SK-N-SH (cell line): ENCODE results near the gene MED14. TPM values are rescaled to one million over a fixed set of nuclear protein-coding genes. Genes with fewer than 3 reads are reported as not detected.

ENCODE experiments used
- CTCF ChIA-PET: fragments of 300-600, 350-600 bp; formaldehyde crosslinking; extraction: SDS; loops from one replicate; lab custom pipeline; 2021; lab: Yijun Ruan, JAX
- POLR2A ChIA-PET: fragments of 350-600 bp; sonication (Branson Sonifier 250); formaldehyde crosslinking; extraction: SDS; loops from one replicate; lab custom pipeline; 2020; ENCODE audit warnings: antibody characterized with exemption, inconsistent platforms; lab: Yijun Ruan, JAX
- DNase-seq: peaks from one replicate; pipeline ENCODE4 v3.0.0; 2012
- H2AFZ ChIP-seq: fragments of 200-600 bp; sonication (generic); 2 replicates; pipeline ENCODE4 v1.8.1; 2016; ENCODE audit warnings: antibody characterized with exemption, mild to moderate bottlenecking, low read depth
- H3F3A ChIP-seq: fragments of 200-600 bp; sonication (generic); replicated peaks from 2 replicates; pipeline ENCODE3; 2016; ENCODE audit warnings: antibody characterized with exemption, mild to moderate bottlenecking; ENCODE audit not compliant: insufficient read depth
- H3K27ac ChIP-seq, 2 experiments: fragments of 200-500 bp in 1 of 2; fragments of 200-600 bp in 1 of 2; sonication (Bioruptor generic) in 1 of 2; sonication (generic), shearing (Covaris generic) in 1 of 2; 2 replicates each; pipeline versions ENCODE4 v1.5.1 to v1.6.1; 2014 to 2016; ENCODE audit warnings: low read depth in 2 of 2, inconsistent platforms in 1 of 2, low read length in 1 of 2, mild to moderate bottlenecking in 1 of 2, mixed read lengths in 1 of 2
- H3K27me3 ChIP-seq: fragments of 200-600 bp; sonication (generic), shearing (Covaris generic); 2 replicates; pipeline ENCODE4 v1.6.1; 2016; ENCODE audit warnings: mixed run types; ENCODE audit not compliant: insufficient read depth
- H3K36me3 ChIP-seq, 2 experiments: fragments of 200-500 bp in 1 of 2; fragments of 200-600 bp in 1 of 2; sonication (Bioruptor generic) in 1 of 2; sonication (generic) in 1 of 2; replicated peaks in 1 of 2; 2 replicates each; pipeline versions ENCODE3 to v1.5.1; 2014 to 2016; ENCODE audit warnings: low read length in 1 of 2, mild to moderate bottlenecking in 1 of 2; ENCODE audit not compliant: insufficient read depth in 2 of 2, control insufficient read depth in 1 of 2
- H3K4me1 ChIP-seq, 2 experiments: fragments of 200-500 bp in 1 of 2; fragments of 200-600 bp in 1 of 2; sonication (Bioruptor generic) in 1 of 2; sonication (generic), shearing (Covaris generic) in 1 of 2; 2 replicates each; pipeline versions ENCODE4 v1.5.1 to v1.6.1; 2014 to 2016; ENCODE audit warnings: low read depth in 1 of 2, low read length in 1 of 2, mixed run types in 1 of 2; ENCODE audit not compliant: insufficient read depth in 2 of 2, control insufficient read depth in 1 of 2
- H3K4me2 ChIP-seq: fragments of 200-600 bp; sonication (generic), shearing (Covaris generic); 2 replicates; pipeline ENCODE4 v1.6.1; 2017; ENCODE audit warnings: mixed run types
- H3K4me3 ChIP-seq, 2 experiments: fragments of 200-500 bp in 1 of 2; fragments of 200-600 bp in 1 of 2; sonication (Bioruptor generic) in 1 of 2; sonication (generic), shearing (Covaris generic) in 1 of 2; 2 replicates each; pipeline versions ENCODE4 v1.5.1 to v1.8.1; 2014 to 2016; ENCODE audit warnings: low read depth in 2 of 2, inconsistent platforms in 1 of 2, low read length in 1 of 2, mild to moderate bottlenecking in 1 of 2, mixed read lengths in 1 of 2, moderate library complexity in 1 of 2
- H3K79me2 ChIP-seq: fragments of 200-600 bp; sonication (generic); 2 replicates; pipeline ENCODE4 v1.8.1; 2017; ENCODE audit warnings: mild to moderate bottlenecking; ENCODE audit not compliant: insufficient read depth
- H3K9ac ChIP-seq: fragments of 200-600 bp; sonication (generic); 2 replicates; pipeline ENCODE4 v1.6.1; 2017; ENCODE audit warnings: mixed run types
- H3K9me2 ChIP-seq: fragments of 200-600 bp; sonication (generic); 2 replicates; pipeline ENCODE4 v1.6.1; 2017; ENCODE audit warnings: mixed run types
- H3K9me3 ChIP-seq: fragments of 200-600 bp; sonication (generic); 2 replicates; pipeline ENCODE4 v1.6.1; 2017; ENCODE audit warnings: mixed run types, mild to moderate bottlenecking, moderate library complexity
- H4K20me1 ChIP-seq: fragments of 200-600 bp; sonication (generic); 2 replicates; pipeline ENCODE4 v1.6.1; 2017; ENCODE audit warnings: mild to moderate bottlenecking, mixed run types; ENCODE audit not compliant: insufficient read depth
- CHD2 ChIP-seq: fragments of 150-350 bp; IDR thresholded peaks from 2 replicates; pipeline ENCODE4 v1.6.1; 2018; ENCODE audit warnings: low read length; ENCODE audit not compliant: partially characterized antibody
- EP300 ChIP-seq, 2 experiments: IDR thresholded peaks; 2 replicates each; pipeline versions ENCODE4 v1.4.0 to v1.6.1; 2012; ENCODE audit warnings: borderline replicate concordance in 1 of 2, low read depth in 1 of 2, low read length in 1 of 2
- FOXJ3 ChIP-seq: sonication (generic); formaldehyde crosslinking; IDR thresholded peaks from 2 replicates; pipeline ENCODE4 v1.5.1; 2020; ENCODE audit warnings: mild to moderate bottlenecking, missing genetic modification reagents
- FOXM1 ChIP-seq: IDR thresholded peaks from 2 replicates; pipeline ENCODE4 v1.4.0; 2012; ENCODE audit warnings: low read depth, mild to moderate bottlenecking
- GABPA ChIP-seq: IDR thresholded peaks from 2 replicates; pipeline ENCODE4 v1.4.0; 2012; ENCODE audit warnings: low read depth, mild to moderate bottlenecking
- GATA2 ChIP-seq: sonication (generic); formaldehyde crosslinking; IDR thresholded peaks from 2 replicates; pipeline ENCODE4 v1.5.0; 2020; ENCODE audit warnings: mild to moderate bottlenecking, missing genetic modification reagents
- JUND ChIP-seq: IDR thresholded peaks from 2 replicates; pipeline ENCODE4 v1.4.0; 2012
- NFIC ChIP-seq: IDR thresholded peaks from 2 replicates; pipeline ENCODE4 v1.4.0; 2012; ENCODE audit warnings: borderline replicate concordance
- RFX5 ChIP-seq: IDR thresholded peaks from 2 replicates; pipeline ENCODE4 v1.6.1; 2012; ENCODE audit warnings: mild to moderate bottlenecking, improper control_type of control experiment, low read length
- RXRA ChIP-seq: IDR thresholded peaks from 2 replicates; pipeline ENCODE4 v1.4.0; 2012; ENCODE audit warnings: low read depth, mild to moderate bottlenecking, borderline replicate concordance
- SMC3 ChIP-seq: IDR thresholded peaks from 2 replicates; pipeline ENCODE4 v1.6.1; 2012; ENCODE audit warnings: low read depth, low read length, improper control_type of control experiment
- TAF1 ChIP-seq: IDR thresholded peaks from 2 replicates; pipeline ENCODE4 v1.6.1; 2012; ENCODE audit warnings: low read depth, mild to moderate bottlenecking, low read length, moderate library complexity, borderline replicate concordance
- TCF12 ChIP-seq: IDR thresholded peaks from 2 replicates; pipeline ENCODE4 v1.4.0; 2012
- YY1 ChIP-seq: IDR thresholded peaks from 2 replicates; pipeline ENCODE4 v1.4.0; 2012; ENCODE audit warnings: low read depth, mild to moderate bottlenecking
- WGBS: methylation state at CpG from one replicate; pipeline ENCODE4 v1.1.6; 2017; ENCODE audit warnings: low lambda C conversion rate; 5-methylcytosine and 5-hydroxymethylcytosine counted together
- polyA plus RNA-seq, 3 experiments: library from polyadenylated mRNA; depleted of rRNA; stranded (reverse); fragments of >200 nt; gene quantifications; 2 replicates each; pipeline ENCODE4 v1.2.3, GENCODE V29; 2012
- TF ChIP-seq, protein P1 (sequence below): fragments of 200-600 bp; sonication (generic); IDR thresholded peaks from 2 replicates; pipeline ENCODE4 v1.6.1; 2017; ENCODE audit warnings: antibody characterized with exemption, mild to moderate bottlenecking, moderate library complexity
- TF ChIP-seq, protein P2 (sequence below): IDR thresholded peaks from 2 replicates; pipeline ENCODE4 v1.4.0; 2012; ENCODE audit warnings: low read depth
- TF ChIP-seq, protein P3 (sequence below): fragments of 150-350 bp; IDR thresholded peaks from 2 replicates; pipeline ENCODE4 v1.6.1; 2016; ENCODE audit warnings: mild to moderate bottlenecking, low read depth, low read length

Gene MED14
- polyA plus RNA-seq, 1 of the 3 experiments (the other 2 are of a cell fraction) = 24.5 TPM

DNA sequence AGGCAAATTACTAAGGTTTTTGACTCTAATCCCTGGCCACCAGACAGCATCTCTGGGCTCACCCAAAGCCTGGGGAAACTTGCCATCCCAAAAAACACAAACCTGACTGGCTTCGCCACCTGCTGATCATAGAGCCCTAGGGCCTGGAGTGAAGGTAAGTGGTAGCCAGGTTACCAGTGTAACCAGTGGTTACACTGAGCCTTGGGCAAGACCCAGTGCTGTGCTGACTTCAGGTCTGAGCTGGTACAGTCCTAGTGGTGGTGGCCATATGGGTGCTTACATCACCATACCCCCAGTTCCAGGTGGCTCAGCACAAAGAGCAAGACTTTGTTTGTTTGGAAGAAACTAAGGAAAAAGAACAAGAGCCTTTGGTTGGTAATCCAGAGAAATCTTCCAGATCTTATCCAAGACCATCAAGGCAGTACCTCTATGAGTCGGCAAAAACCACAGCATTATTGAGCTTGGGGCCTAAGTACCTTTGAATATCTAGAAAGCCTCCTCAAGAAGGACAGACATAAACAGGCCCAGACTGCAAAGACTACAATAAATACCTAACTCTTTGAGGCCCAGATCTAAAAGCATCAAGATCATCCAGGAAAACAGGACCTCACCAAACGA is 13.7 kb downstream of the MED14 start:
- Histone ChIP-seq H3K4me2 (no peak overlapping the region), H3K79me2 (peaks cover 61% of the 10 kb centered on the region), H3K9ac (no peak overlapping the region), H3K27me3 (no peaks in the 10 kb centered on the region), H3K9me2 (no peaks in the 10 kb centered on the region), H2AFZ (no peak overlapping the region), H4K20me1 (peaks cover 3% of the 10 kb centered on the region; the same call in 1 of the 2 replicates), H3K27ac (no peak overlapping the region), H3K36me3 (peaks cover 14 to 19% of the 10 kb centered on the region in 2 experiments), H3F3A (peaks cover 11% of the 10 kb centered on the region), H3K4me1 (peaks cover 0 to 5% of the 10 kb centered on the region in 2 experiments; a peak in 1 of 4 replicates), H3K9me3 (no peaks in the 10 kb centered on the region), H3K4me3 (no peak overlapping the region)
- TF ChIP-seq, protein P1, sequence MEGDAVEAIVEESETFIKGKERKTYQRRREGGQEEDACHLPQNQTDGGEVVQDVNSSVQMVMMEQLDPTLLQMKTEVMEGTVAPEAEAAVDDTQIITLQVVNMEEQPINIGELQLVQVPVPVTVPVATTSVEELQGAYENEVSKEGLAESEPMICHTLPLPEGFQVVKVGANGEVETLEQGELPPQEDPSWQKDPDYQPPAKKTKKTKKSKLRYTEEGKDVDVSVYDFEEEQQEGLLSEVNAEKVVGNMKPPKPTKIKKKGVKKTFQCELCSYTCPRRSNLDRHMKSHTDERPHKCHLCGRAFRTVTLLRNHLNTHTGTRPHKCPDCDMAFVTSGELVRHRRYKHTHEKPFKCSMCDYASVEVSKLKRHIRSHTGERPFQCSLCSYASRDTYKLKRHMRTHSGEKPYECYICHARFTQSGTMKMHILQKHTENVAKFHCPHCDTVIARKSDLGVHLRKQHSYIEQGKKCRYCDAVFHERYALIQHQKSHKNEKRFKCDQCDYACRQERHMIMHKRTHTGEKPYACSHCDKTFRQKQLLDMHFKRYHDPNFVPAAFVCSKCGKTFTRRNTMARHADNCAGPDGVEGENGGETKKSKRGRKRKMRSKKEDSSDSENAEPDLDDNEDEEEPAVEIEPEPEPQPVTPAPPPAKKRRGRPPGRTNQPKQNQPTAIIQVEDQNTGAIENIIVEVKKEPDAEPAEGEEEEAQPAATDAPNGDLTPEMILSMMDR = no peak
- TF ChIP-seq JUND (no peak), TCF12 (no peak), RFX5 (no peak), NFIC (no peak), GATA2 (CRISPR knock-in tag) (no peak), SMC3 (no peak), RXRA (no peak), FOXM1 (no peak), FOXJ3 (CRISPR knock-in tag) (no peak), TAF1 (no peak), EP300 (IDR thresholded peaks at IDR 0.05; ENCODE audit: borderline replicate concordance in 1 of 2, low read depth in 1 of 2, low read length in 1 of 2) (no peak), YY1 (no peak), GABPA (no peak), CHD2 (no peak)
- TF ChIP-seq, protein P2, sequence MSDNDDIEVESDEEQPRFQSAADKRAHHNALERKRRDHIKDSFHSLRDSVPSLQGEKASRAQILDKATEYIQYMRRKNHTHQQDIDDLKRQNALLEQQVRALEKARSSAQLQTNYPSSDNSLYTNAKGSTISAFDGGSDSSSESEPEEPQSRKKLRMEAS = no peak
- TF ChIP-seq, protein P3, sequence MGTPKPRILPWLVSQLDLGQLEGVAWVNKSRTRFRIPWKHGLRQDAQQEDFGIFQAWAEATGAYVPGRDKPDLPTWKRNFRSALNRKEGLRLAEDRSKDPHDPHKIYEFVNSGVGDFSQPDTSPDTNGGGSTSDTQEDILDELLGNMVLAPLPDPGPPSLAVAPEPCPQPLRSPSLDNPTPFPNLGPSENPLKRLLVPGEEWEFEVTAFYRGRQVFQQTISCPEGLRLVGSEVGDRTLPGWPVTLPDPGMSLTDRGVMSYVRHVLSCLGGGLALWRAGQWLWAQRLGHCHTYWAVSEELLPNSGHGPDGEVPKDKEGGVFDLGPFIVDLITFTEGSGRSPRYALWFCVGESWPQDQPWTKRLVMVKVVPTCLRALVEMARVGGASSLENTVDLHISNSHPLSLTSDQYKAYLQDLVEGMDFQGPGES = no peak
- ChIA-PET CTCF (interaction anchor here (1.0 kb wide), 1 partner anchor 19 kb away, joined by 3 read pairs; no protein-coding TSS in a partner anchor), POLR2A (no interaction called here)
- WGBS = 93% methylated on average over 3 of the region's 3 CpGs
- no peak for DNase-seq
